Vagina (tissue), 2 donors: ENCODE data around the gene SPOCK1.

Experiments
- POLR2A ChIP-seq, 2 donors: fragments of 450-650 bp; IDR thresholded peaks; one replicate each; pipeline ENCODE4 v1.6.1; 2017; ENCODE audit warnings: antibody characterized with exemption in 2 of 2, mild to moderate bottlenecking in 2 of 2, moderate library complexity in 2 of 2
- TF ChIP-seq, protein P1 (sequence below), 3 experiments: fragments of 450-650 bp in 2 of 3; fragments of 200-600 bp in 1 of 3; sonication (generic) in 1 of 3; IDR thresholded peaks; one replicate each; pipeline ENCODE4 v1.5.1; 2017 to 2019; ENCODE audit warnings: antibody characterized with exemption in 3 of 3, mild to moderate bottlenecking in 2 of 3, moderate library complexity in 2 of 3

DNA sequence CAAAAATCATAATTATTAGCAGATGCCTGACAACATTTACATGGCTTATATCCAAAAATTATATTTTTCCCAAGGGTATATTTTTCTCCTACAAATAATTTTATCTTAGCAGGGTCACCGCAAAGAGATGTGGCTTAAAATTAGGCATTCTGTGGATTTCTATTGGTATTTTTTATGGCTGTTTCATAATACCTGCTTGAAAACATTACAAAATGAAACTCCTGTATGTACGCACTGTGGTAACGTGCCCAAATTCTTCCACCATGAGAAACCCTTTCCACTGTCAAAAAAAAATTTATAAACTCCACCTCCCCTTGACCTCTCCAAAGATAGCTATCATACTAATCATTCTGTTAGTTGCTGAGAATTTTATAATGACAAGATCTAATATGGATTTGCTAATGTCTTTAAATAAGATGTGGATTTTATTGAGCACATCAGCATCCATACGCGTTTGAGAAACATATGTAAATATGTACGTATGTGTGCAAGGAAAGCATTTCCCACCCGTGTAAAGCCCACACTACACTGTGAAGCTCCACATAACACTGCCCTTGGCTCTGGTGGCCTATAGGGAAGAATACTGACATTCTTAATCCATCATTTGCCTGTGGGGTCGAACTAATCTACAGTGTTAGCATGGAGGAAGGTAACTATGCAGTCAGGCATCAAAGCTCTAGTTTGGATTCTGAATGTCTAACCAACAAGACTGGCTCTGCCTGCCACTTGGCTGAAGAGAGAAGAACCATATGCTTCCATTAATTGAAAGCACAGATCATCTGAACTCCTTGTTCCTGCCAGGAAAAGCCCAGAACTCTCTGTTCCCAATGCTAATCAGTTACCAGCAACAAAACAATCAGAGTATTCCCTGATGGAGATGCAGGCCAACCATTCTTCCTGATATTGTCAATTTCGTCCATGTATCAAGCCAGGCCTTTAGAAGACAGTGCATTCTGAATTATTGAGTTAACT is 244.7 kb downstream of the SPOCK1 start:
- TF ChIP-seq, protein P1, sequence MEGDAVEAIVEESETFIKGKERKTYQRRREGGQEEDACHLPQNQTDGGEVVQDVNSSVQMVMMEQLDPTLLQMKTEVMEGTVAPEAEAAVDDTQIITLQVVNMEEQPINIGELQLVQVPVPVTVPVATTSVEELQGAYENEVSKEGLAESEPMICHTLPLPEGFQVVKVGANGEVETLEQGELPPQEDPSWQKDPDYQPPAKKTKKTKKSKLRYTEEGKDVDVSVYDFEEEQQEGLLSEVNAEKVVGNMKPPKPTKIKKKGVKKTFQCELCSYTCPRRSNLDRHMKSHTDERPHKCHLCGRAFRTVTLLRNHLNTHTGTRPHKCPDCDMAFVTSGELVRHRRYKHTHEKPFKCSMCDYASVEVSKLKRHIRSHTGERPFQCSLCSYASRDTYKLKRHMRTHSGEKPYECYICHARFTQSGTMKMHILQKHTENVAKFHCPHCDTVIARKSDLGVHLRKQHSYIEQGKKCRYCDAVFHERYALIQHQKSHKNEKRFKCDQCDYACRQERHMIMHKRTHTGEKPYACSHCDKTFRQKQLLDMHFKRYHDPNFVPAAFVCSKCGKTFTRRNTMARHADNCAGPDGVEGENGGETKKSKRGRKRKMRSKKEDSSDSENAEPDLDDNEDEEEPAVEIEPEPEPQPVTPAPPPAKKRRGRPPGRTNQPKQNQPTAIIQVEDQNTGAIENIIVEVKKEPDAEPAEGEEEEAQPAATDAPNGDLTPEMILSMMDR (IDR thresholded peaks at IDR 0.05), result no peak
- TF ChIP-seq POLR2A (IDR thresholded peaks at IDR 0.05), result no peak
